Thyroid gland (tissue), 4 donors: Measurements from ENCODE around the gene NOX5.

Experiments
- POLR2A ChIP-seq, 2 donors: fragments of 450-650 bp; IDR thresholded peaks; one replicate each; pipeline ENCODE4 v1.6.1; 2017; ENCODE audit warnings: antibody characterized with exemption in 2 of 2, mild to moderate bottlenecking in 2 of 2, moderate library complexity in 1 of 2
- TF ChIP-seq, protein P1 (sequence below), 6 experiments: fragments of 200-600 bp in 3 of 6; fragments of 450-650 bp in 3 of 6; sonication (generic) in 3 of 6; IDR thresholded peaks; one replicate each; pipeline ENCODE4 v1.5.1; 2016 to 2019; ENCODE audit warnings: antibody characterized with exemption in 6 of 6, mild to moderate bottlenecking in 2 of 6, inconsistent platforms in 1 of 6, moderate library complexity in 1 of 6

DNA sequence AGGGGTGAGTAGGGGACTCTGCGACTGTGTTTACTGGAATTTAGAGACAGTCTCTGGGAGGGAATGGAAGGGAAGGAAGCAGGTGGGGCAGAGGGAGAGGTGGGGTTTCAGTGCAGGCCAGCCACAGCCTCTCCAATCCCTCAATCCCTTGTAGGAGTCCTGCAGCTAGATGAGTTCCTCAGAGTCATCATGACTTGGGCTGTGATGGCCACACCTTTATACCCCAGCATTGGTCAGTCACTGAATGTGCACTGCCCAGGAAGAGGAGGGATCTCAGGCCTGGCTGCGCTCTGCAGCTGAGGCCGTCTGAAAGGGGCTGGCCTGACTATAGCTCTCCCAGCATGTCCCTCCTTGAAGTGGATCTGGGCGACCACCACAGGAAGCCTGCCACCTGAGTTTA, 78.6 kb downstream of the NOX5 start:
- TF ChIP-seq, protein P1, sequence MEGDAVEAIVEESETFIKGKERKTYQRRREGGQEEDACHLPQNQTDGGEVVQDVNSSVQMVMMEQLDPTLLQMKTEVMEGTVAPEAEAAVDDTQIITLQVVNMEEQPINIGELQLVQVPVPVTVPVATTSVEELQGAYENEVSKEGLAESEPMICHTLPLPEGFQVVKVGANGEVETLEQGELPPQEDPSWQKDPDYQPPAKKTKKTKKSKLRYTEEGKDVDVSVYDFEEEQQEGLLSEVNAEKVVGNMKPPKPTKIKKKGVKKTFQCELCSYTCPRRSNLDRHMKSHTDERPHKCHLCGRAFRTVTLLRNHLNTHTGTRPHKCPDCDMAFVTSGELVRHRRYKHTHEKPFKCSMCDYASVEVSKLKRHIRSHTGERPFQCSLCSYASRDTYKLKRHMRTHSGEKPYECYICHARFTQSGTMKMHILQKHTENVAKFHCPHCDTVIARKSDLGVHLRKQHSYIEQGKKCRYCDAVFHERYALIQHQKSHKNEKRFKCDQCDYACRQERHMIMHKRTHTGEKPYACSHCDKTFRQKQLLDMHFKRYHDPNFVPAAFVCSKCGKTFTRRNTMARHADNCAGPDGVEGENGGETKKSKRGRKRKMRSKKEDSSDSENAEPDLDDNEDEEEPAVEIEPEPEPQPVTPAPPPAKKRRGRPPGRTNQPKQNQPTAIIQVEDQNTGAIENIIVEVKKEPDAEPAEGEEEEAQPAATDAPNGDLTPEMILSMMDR (IDR thresholded peaks at IDR 0.05): no peak
- no peak for TF ChIP-seq POLR2A (IDR thresholded peaks at IDR 0.05)
